IPS-15b (cell line): Measurements from ENCODE around the gene SLC6A17.

Source experiments
- H3K27me3 ChIP-seq: one replicate; pipeline ENCODE4 v1.6.1; 2013; ENCODE audit warnings: low read length; ENCODE audit not compliant: control insufficient read depth, insufficient read depth
- H3K36me3 ChIP-seq: one replicate; pipeline ENCODE4 v1.6.1; 2013; ENCODE audit warnings: low read length; ENCODE audit not compliant: control insufficient read depth, insufficient read depth
- H3K4me1 ChIP-seq: one replicate; pipeline ENCODE4 v1.6.1; 2013; ENCODE audit warnings: mild to moderate bottlenecking, low read length; ENCODE audit not compliant: control insufficient read depth, insufficient read depth
- H3K4me3 ChIP-seq: one replicate; pipeline ENCODE4 v1.5.1; 2013; ENCODE audit warnings: low read depth, low read length
- H3K9ac ChIP-seq: one replicate; pipeline ENCODE4 v1.6.1; 2013; ENCODE audit warnings: low read depth, mild to moderate bottlenecking, low read length
- H3K9me3 ChIP-seq: one replicate; pipeline ENCODE4 v1.6.1; 2013; ENCODE audit warnings: mild to moderate bottlenecking, low read length; ENCODE audit not compliant: control insufficient read depth, insufficient read depth

SLC6A17 gene

GRCh38 chr1:110242731-110243130 lies 92.4 kb downstream of the SLC6A17 start:
- H3K27me3 ChIP-seq: peaks cover 9% of the 10 kb centered on the region
- H3K36me3 ChIP-seq: no peaks in the 10 kb centered on the region
- no peak overlapping the region for H3K4me3 ChIP-seq
- no peaks in the 10 kb centered on the region for H3K9me3 ChIP-seq
- H3K4me1 ChIP-seq: peaks cover 20% of the 10 kb centered on the region
- H3K9ac ChIP-seq: no peak overlapping the region

GRCh38 chr1:110243146-110243545 lies 92.9 kb downstream of the SLC6A17 start:
- H3K9me3 ChIP-seq: no peaks in the 10 kb centered on the region
- H3K4me3 ChIP-seq: no peak overlapping the region
- peaks cover 20% of the 10 kb centered on the region for H3K4me1 ChIP-seq
- peaks cover 9% of the 10 kb centered on the region for H3K27me3 ChIP-seq
- peak overlapping the region; percentile 30 for H3K9ac ChIP-seq
- no peaks in the 10 kb centered on the region for H3K36me3 ChIP-seq

GRCh38 chr1:110243574-110243973 lies 93.3 kb downstream of the SLC6A17 start:
- Histone ChIP-seq H3K4me3 (no peak overlapping the region), H3K4me1 (peaks cover 20% of the 10 kb centered on the region), H3K9me3 (no peaks in the 10 kb centered on the region), H3K36me3 (no peaks in the 10 kb centered on the region), H3K9ac (peak overlapping the region; percentile 30), H3K27me3 (peaks cover 9% of the 10 kb centered on the region)

- peaks cover 20% of the 10 kb centered on the region for H3K4me1 ChIP-seq
- no peak overlapping the region for H3K9ac ChIP-seq
- H3K27me3 ChIP-seq: peaks cover 9% of the 10 kb centered on the region
- H3K4me3 ChIP-seq: no peak overlapping the region
- H3K9me3 ChIP-seq: no peaks in the 10 kb centered on the region
- H3K36me3 ChIP-seq: no peaks in the 10 kb centered on the region
Observed at GRCh38 chr1:110245876-110246620, 95.8 kb downstream of the SLC6A17 start.

- no peak overlapping the region for H3K4me3 ChIP-seq
- no peaks in the 10 kb centered on the region for H3K4me1 ChIP-seq
- H3K27me3 ChIP-seq: no peaks in the 10 kb centered on the region
- no peaks in the 10 kb centered on the region for H3K9me3 ChIP-seq
- no peaks in the 10 kb centered on the region for H3K36me3 ChIP-seq
- no peak overlapping the region for H3K9ac ChIP-seq
Observed at GRCh38 chr1:110248746-110249145, 98.5 kb downstream of the SLC6A17 start.

- Histone ChIP-seq H3K4me1 (no peaks in the 10 kb centered on the region), H3K9ac (no peak overlapping the region), H3K36me3 (no peaks in the 10 kb centered on the region), H3K27me3 (no peaks in the 10 kb centered on the region), H3K9me3 (no peaks in the 10 kb centered on the region), H3K4me3 (no peak overlapping the region)
Observed at GRCh38 chr1:110249256-110249655, 99.0 kb downstream of the SLC6A17 start.

- no peak overlapping the region for H3K9ac ChIP-seq
- no peaks in the 10 kb centered on the region for H3K4me1 ChIP-seq
- H3K27me3 ChIP-seq: no peaks in the 10 kb centered on the region
- H3K9me3 ChIP-seq: no peaks in the 10 kb centered on the region
- H3K4me3 ChIP-seq: no peak overlapping the region
- no peaks in the 10 kb centered on the region for H3K36me3 ChIP-seq
Observed at GRCh38 chr1:110250008-110250407, 99.7 kb downstream of the SLC6A17 start.

GRCh38 chr1:110250749-110251148 lies 100.5 kb downstream of the SLC6A17 start:
- Histone ChIP-seq H3K27me3 (no peaks in the 10 kb centered on the region), H3K4me3 (no peak overlapping the region), H3K36me3 (no peaks in the 10 kb centered on the region), H3K9me3 (no peaks in the 10 kb centered on the region), H3K9ac (no peak overlapping the region), H3K4me1 (no peaks in the 10 kb centered on the region)
